ENCODE measurements around the gene ALOX5. TPM values are rescaled to one million over a fixed set of nuclear protein-coding genes. Genes with fewer than 3 reads are reported as not detected.

Gene ALOX5
- total and polyA plus RNA-seq, 2 experiments from 2014 or later: 3.7 to 5.4 TPM

GRCh38 chr10:45441239-45442190 lies 67.5 kb downstream of the ALOX5 start:
- Histone ChIP-seq H3K27me3 (ENCODE audit: insufficient read depth) (no peaks in the 10 kb centered on the region), H3K27ac (ENCODE audit: low read depth) (no peak overlapping the region), H3K9me2 (ENCODE audit: insufficient read depth) (no peaks in the 10 kb centered on the region), H3F3A (replicated peaks; ENCODE audit: low read depth) (no peaks in the 10 kb centered on the region), H3K4me1 (ENCODE audit: insufficient read depth) (no peaks in the 10 kb centered on the region), H3K4me3 (no peak overlapping the region), H2AFZ (no peak overlapping the region), H4K20me1 (replicated peaks; ENCODE audit: insufficient read depth) (no peaks in the 10 kb centered on the region), H3K79me2 (replicated peaks; ENCODE audit: insufficient read depth) (no peaks in the 10 kb centered on the region), H3K36me3 (ENCODE audit: insufficient read depth) (no peaks in the 10 kb centered on the region), H3K4me2 (no peak overlapping the region)
- no peak for TF ChIP-seq POLR2AphosphoS5 (IDR thresholded peaks at IDR 0.05; ENCODE audit: low read depth)
- TF ChIP-seq, protein P1, sequence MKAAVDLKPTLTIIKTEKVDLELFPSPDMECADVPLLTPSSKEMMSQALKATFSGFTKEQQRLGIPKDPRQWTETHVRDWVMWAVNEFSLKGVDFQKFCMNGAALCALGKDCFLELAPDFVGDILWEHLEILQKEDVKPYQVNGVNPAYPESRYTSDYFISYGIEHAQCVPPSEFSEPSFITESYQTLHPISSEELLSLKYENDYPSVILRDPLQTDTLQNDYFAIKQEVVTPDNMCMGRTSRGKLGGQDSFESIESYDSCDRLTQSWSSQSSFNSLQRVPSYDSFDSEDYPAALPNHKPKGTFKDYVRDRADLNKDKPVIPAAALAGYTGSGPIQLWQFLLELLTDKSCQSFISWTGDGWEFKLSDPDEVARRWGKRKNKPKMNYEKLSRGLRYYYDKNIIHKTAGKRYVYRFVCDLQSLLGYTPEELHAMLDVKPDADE (IDR thresholded peaks at IDR 0.05): no peak
- no peak for TF ChIP-seq NANOG (IDR thresholded peaks at IDR 0.05; ENCODE audit: borderline replicate concordance)
- TF ChIP-seq ZNF114 (CRISPR knock-in tag; IDR thresholded peaks at IDR 0.05): no peak
- no peak for TF ChIP-seq REST (IDR thresholded peaks at IDR 0.05; ENCODE audit: unreplicated experiment)
- TF ChIP-seq STAT1 (IDR thresholded peaks at IDR 0.05; ENCODE audit: unreplicated experiment): no peak
- no peak for TF ChIP-seq JUNB (IDR thresholded peaks at IDR 0.05; ENCODE audit: unreplicated experiment)
- TF ChIP-seq ZNF331 (CRISPR knock-in tag; IDR thresholded peaks at IDR 0.05; ENCODE audit: low read depth): no peak
- no peak for TF ChIP-seq EZH2 (IDR thresholded peaks at IDR 0.05; ENCODE audit: low read depth, unreplicated experiment)
- no peak for TF ChIP-seq CTCF (conservative IDR thresholded peaks at IDR 0.05; ENCODE audit: low read depth in 2 of 2)
- H3K9me3 Mint-ChIP-seq: peaks cover 8% of the 10 kb centered on the region; the same call in 2 of the 3 replicates
- H3K4me1 Mint-ChIP-seq: peaks cover 5% of the 10 kb centered on the region
- peaks cover 5% of the 10 kb centered on the region for H3K36me3 Mint-ChIP-seq (ENCODE audit: low read depth)
- peaks cover 4% of the 10 kb centered on the region for H3K27me3 Mint-ChIP-seq (ENCODE audit: insufficient read depth, low read depth, poor library complexity)
- DNase-seq (ENCODE audit: low spot score) (no peak), ATAC-seq (no peak)
- no peak overlapping the region for H3K4me3 Mint-ChIP-seq
- no peak overlapping the region for H3K27ac Mint-ChIP-seq

Data from GM23338 (cell line).